Fibroblast of pulmonary artery (primary cell): ENCODE measurements around the gene OR4D11.
"Not testable (repeated sequence)": the region's sequence is repeated elsewhere in the genome, so short reads cannot be mapped to it uniquely, and the experiment has no call there.

Source experiments
- DNase-seq: peaks from one replicate; pipeline ENCODE4 v3.0.0-alpha.2; 2010; ENCODE audit warnings: low read depth
- H3K4me3 ChIP-seq: replicated peaks from 2 replicates; pipeline ENCODE4 v1.5.1; 2011; ENCODE audit warnings: low read depth, mild to moderate bottlenecking, control low read depth, low read length, moderate library complexity
- TF ChIP-seq, protein P1 (sequence below): IDR thresholded peaks from 2 replicates; pipeline ENCODE4 v1.5.1; 2011; ENCODE audit warnings: mild to moderate bottlenecking, control low read depth, low read length, inconsistent platforms; ENCODE audit errors: missing control alignments

OR4D11 gene

DNA sequence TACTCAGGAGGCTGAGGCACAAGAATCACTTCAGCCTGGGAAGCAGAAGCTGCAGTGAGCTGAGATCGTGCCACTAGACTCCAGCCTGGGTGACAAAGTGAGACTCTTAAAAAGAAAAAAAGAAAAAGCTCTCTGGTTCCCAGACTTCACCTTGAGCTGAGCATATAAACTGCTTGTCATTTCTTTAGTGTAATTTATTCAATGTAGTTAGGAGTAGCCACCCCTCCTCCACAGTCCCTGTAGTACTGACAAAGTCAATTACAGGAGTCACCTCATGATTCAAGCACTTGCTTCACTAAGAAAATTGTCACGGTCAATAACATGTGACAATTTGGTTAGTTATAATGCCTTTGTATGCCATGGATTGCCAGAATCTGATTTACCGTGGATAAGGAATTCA, 23.0 kb upstream of the OR4D11 start:
- DNase-seq = no peak
- TF ChIP-seq, protein P1, sequence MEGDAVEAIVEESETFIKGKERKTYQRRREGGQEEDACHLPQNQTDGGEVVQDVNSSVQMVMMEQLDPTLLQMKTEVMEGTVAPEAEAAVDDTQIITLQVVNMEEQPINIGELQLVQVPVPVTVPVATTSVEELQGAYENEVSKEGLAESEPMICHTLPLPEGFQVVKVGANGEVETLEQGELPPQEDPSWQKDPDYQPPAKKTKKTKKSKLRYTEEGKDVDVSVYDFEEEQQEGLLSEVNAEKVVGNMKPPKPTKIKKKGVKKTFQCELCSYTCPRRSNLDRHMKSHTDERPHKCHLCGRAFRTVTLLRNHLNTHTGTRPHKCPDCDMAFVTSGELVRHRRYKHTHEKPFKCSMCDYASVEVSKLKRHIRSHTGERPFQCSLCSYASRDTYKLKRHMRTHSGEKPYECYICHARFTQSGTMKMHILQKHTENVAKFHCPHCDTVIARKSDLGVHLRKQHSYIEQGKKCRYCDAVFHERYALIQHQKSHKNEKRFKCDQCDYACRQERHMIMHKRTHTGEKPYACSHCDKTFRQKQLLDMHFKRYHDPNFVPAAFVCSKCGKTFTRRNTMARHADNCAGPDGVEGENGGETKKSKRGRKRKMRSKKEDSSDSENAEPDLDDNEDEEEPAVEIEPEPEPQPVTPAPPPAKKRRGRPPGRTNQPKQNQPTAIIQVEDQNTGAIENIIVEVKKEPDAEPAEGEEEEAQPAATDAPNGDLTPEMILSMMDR = no peak
- H3K4me3 ChIP-seq = no peak overlapping the region

DNA sequence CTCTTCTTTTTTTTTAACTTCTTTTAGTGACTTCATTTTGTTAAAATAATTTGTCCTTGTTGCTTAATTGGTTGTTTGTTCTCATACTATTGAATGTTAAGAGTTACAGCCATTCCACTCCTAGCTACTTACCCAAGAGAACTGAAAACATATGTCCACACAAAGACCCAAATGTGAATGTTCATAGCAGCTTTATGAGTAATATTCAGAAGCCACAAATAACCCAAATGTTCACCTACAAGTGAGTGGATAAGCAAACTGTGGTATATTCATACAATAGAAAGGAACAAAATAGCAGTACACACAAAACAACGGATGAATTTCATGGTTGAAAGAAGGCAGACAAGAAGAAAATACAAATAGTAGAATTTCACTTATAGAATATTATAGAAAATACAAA, 1.4 kb upstream of the OR4D11 start:
- no peak for DNase-seq
- TF ChIP-seq, protein P1 = no peak
- no peak overlapping the region for H3K4me3 ChIP-seq

DNA sequence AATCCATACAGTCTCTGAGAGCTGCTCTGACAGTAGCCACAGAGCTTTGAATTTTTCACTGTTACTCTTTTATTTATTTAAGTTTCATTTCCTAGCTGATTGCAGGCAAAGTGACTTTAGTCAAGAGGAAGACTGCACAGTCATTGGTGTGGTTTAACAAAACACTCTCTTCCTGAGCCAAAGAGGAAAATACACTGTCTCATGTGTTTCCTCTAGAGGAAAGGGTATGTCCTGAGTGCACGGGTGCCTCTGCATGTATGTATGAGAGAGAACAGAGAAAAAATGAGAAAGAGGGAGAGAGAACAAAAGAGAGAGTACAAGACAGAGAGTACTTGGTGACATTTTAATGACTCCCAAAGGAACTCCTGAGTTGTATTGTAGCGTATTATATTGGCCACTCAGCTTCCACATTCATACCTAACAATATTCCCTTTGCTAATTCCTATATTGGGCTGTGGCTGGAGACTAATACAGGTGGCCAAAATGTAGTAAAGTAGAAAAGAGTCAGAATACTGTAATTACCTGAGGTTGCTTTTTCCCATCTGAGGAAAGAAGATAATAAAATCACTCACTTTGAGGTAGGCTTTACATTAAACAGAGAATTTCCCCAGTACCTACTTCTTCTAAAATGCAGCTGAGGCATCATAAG, 7.7 kb downstream of the OR4D11 start, which contains the start of gene OR4D9:
TSS of gene OR4D9 (plus strand) at position 599 of the 649 bp plus-strand sequence. CDS start 3,374 bp downstream, outside the sequence.
- TF ChIP-seq, protein P1 = no peak
- no peak within 1 kb of the TSS for H3K4me3 ChIP-seq
- DNase-seq = peak; percentile 5

DNA sequence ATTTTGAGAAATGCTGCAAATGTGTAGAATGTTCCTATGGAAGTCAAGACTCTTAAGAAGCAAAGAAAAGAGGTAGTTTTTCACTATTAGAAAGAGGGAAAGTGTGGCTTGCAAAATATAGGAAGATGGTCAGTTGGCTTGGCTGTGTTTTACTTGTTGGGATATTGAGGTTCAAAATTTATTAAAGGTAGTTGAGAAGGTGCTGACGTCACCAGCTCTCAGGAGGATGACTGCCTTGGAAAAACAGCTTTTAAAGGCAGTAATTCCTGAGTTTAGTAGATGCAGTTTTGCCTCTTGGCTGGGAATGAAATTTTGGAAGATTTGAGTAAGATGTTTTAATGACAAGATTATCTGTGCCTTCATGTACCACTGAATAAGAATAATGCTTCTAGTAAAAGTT, 8.3 kb downstream of the OR4D11 start:
- no peak for DNase-seq
- TF ChIP-seq, protein P1 = no peak
- H3K4me3 ChIP-seq = no peak overlapping the region

DNA sequence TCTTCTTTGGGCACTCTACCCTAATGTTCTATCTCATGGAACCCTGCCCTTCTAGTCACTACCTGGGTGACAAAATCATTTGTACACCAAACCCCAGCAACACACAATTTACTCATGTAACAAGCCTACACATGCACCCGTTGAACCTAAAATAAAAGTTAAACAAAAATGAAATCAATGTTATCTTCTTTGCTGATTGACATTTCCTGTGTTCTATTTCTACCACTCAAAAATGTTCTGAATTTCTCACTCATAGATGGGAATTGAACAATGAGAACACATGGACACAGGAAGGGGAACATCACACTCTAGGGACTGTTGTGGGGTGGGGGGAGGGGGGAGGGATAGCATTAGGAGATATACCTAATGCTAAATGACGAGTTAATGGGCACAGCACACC, 16.8 kb downstream of the OR4D11 start:
- H3K4me3 ChIP-seq, DNase-seq: not testable (repeated sequence)

DNA sequence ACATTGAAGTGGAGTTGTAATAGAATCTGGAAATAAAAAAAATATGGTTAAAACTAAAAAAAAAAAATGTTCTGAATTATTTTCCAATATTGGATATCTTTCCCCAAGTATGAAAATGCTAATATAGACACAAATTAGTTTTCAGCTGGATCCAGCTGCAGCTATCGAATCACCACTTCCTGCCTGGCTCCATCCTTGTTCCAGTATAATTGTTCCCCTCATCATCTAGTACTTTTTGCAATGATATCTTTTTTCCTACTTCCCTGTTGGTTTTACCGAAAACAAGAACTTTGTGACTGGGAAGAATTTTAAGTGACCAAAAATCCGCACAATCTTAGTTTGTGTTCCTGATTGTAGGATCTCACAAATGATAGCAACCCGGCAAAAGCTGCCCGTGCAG, 17.4 kb downstream of the OR4D11 start:
- TF ChIP-seq, protein P1 = no peak
- H3K4me3 ChIP-seq = no peak overlapping the region
- no peak for DNase-seq

DNA sequence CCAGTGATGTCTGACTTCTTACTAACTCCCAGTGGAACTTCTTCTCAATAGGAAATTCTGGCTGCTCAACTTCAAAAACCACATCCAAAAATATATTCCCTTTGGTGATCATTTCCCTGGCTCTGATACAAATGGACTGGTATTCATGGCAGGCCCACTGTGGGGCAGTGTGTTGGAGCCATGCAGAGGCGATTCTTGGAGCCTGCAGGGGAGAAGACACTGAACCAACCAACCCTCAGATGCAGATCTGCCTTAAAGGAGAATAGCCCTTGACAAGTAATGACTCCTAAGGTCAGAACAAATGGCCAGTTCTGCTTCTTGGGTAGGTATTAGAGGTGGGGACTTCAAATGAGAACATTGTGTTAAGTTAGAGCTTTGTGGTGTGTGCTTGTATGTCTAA, 20.2 kb downstream of the OR4D11 start:
- H3K4me3 ChIP-seq = no peak overlapping the region
- TF ChIP-seq, protein P1 = no peak
- DNase-seq = no peak

DNA sequence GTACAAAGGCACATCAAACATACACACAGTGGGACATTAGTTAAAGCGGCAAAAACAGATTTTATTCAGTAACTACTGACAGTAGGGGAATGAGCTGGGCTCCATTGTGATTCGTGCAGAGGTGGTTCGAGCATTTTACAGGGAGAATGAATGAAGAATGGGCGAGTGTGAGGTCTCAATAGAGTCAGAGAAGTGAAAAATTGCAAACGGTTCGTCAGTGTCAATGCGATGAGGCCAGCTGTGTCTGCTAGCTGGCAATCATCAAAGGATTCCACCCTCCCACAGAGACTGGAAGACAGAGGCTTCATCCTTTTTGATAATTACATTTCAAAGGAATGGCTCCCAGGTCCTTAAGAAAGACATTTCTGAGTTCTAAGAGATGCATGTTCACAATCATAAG, 25.3 kb downstream of the OR4D11 start:
- H3K4me3 ChIP-seq = no peak overlapping the region
- TF ChIP-seq, protein P1 = no peak
- DNase-seq = no peak
